A549 (cell line): ENCODE measurements around the gene PCSK6.

Experiments
- CTCF ChIP-seq: fragments of >200 bp; sonication (Bioruptor Twin); formaldehyde crosslinking; IDR thresholded peaks from 3 replicates; pipeline ENCODE4 v1.5.1; 2016
- JUNB ChIP-seq: fragments of >200 bp; sonication (Bioruptor Twin); formaldehyde crosslinking; IDR thresholded peaks from 2 replicates; pipeline ENCODE4 v1.6.1; 2016

GRCh38 chr15:101530224-101530958 is 40.9 kb upstream of the PCSK6 start:
- TF ChIP-seq CTCF (no peak), JUNB (no peak)
